Neuronal stem cell (in vitro differentiated cells): ENCODE measurements around the gene SIVA1.

ENCODE experiments used
- DNase-seq: peaks from one replicate; pipeline ENCODE4 v3.0.0-alpha.2; 2013; ENCODE audit warnings: low spot score
- H2AFZ ChIP-seq: one replicate; pipeline ENCODE4 v1.6.1; 2013; ENCODE audit warnings: mild to moderate bottlenecking, low read length, inconsistent platforms
- H2AK5ac ChIP-seq: 2 replicates; pipeline ENCODE4 v1.6.1; 2013; ENCODE audit warnings: low read depth, mild to moderate bottlenecking, inconsistent platforms, low read length, moderate library complexity, mixed read lengths
- H2BK120ac ChIP-seq: 2 replicates; pipeline ENCODE4 v1.6.1; 2013; ENCODE audit warnings: low read depth, mild to moderate bottlenecking, inconsistent platforms, low read length, moderate library complexity, mixed read lengths
- H2BK12ac ChIP-seq: one replicate; pipeline ENCODE4 v1.6.1; 2013; ENCODE audit warnings: low read length, inconsistent platforms
- H2BK15ac ChIP-seq: 2 replicates; pipeline ENCODE4 v1.6.1; 2013; ENCODE audit warnings: mild to moderate bottlenecking, low read length, inconsistent platforms, mixed read lengths
- H2BK5ac ChIP-seq: one replicate; pipeline ENCODE4 v1.6.1; 2013; ENCODE audit warnings: inconsistent platforms, mild to moderate bottlenecking, low read length, moderate library complexity
- H3K14ac ChIP-seq: one replicate; pipeline ENCODE4 v1.6.1; 2013; ENCODE audit warnings: low read length, inconsistent platforms
- H3K18ac ChIP-seq: 2 replicates; pipeline ENCODE4 v1.6.1; 2013; ENCODE audit warnings: low read length, inconsistent platforms
- H3K23ac ChIP-seq: 2 replicates; pipeline ENCODE4 v1.6.1; 2013; ENCODE audit warnings: low read depth, mild to moderate bottlenecking, mixed read lengths, low read length, inconsistent platforms; ENCODE audit not compliant: poor library complexity
- H3K27ac ChIP-seq: replicated peaks from 3 replicates; pipeline ENCODE4 v1.5.1; 2013; ENCODE audit warnings: low read length, inconsistent platforms
- H3K27me3 ChIP-seq, 3 experiments: 2 replicates each; pipeline ENCODE4 v1.6.1; 2013; ENCODE audit warnings: low read length in 3 of 3, mild to moderate bottlenecking in 2 of 3, inconsistent platforms in 1 of 3, low read depth in 1 of 3, mixed read lengths in 1 of 3, moderate library complexity in 1 of 3; ENCODE audit not compliant: control insufficient read depth in 3 of 3, insufficient read depth in 3 of 3
- H3K36me3 ChIP-seq, 2 donors: replicated peaks in 1 of 2; 2 replicates each; pipeline ENCODE4 v1.6.1; 2013; ENCODE audit warnings: low read length in 2 of 2; ENCODE audit not compliant: control insufficient read depth in 2 of 2, insufficient read depth in 2 of 2
- H3K4ac ChIP-seq: 2 replicates; pipeline ENCODE4 v1.6.1; 2013; ENCODE audit warnings: inconsistent platforms, mild to moderate bottlenecking, low read length, moderate library complexity
- H3K4me1 ChIP-seq, 2 donors: 1 replicate in 1 of 2; 2 replicates in 1 of 2; pipeline ENCODE4 v1.6.1; 2013; ENCODE audit warnings: low read length in 2 of 2, low read depth in 1 of 2; ENCODE audit not compliant: control insufficient read depth in 2 of 2, insufficient read depth in 1 of 2
- H3K4me2 ChIP-seq: one replicate; pipeline ENCODE4 v1.6.1; 2013; ENCODE audit warnings: mild to moderate bottlenecking, low read length, inconsistent platforms; ENCODE audit not compliant: insufficient read depth, poor library complexity, severe bottlenecking
- H3K4me3 ChIP-seq, 2 donors: 2 replicates each; pipeline ENCODE4 v1.5.1; 2013; ENCODE audit warnings: low read length in 2 of 2, mild to moderate bottlenecking in 2 of 2, inconsistent platforms in 1 of 2, moderate library complexity in 1 of 2
- H3K79me1 ChIP-seq: one replicate; pipeline ENCODE4 v1.6.1; 2013; ENCODE audit warnings: low read depth, mild to moderate bottlenecking, inconsistent platforms, low read length, moderate library complexity
- H3K9ac ChIP-seq: one replicate; pipeline ENCODE4 v1.6.1; 2013; ENCODE audit warnings: mild to moderate bottlenecking, low read depth, low read length, inconsistent platforms; ENCODE audit not compliant: poor library complexity
- H3K9me3 ChIP-seq, 2 donors: replicated peaks in 1 of 2; 2 replicates each; pipeline versions ENCODE3 to v1.6.1; 2013; ENCODE audit warnings: low read length in 2 of 2, mild to moderate bottlenecking in 2 of 2, inconsistent platforms in 1 of 2, low read depth in 1 of 2, mixed read lengths in 1 of 2, moderate library complexity in 1 of 2; ENCODE audit not compliant: control insufficient read depth in 2 of 2, insufficient read depth in 1 of 2
- H4K8ac ChIP-seq: one replicate; pipeline ENCODE4 v1.6.1; 2013; ENCODE audit warnings: low read depth, mild to moderate bottlenecking, inconsistent platforms, low read length, moderate library complexity
- H4K91ac ChIP-seq: one replicate; pipeline ENCODE4 v1.6.1; 2013; ENCODE audit warnings: low read length, low read depth, mild to moderate bottlenecking, inconsistent platforms; ENCODE audit not compliant: poor library complexity
- WGBS, 2 donors: extraction: QIAGEN DNeasy Blood & Tissue Kit; methylation state at CpG; one replicate each; pipeline ENCODE4 v1.1.7; 2013; ENCODE audit warnings: missing lambda C conversion rate in 2 of 2, mixed read lengths in 1 of 2; ENCODE audit not compliant: insufficient read length in 2 of 2, insufficient replicate concordance in 1 of 2; ENCODE audit errors: extremely low coverage in 2 of 2; 5-methylcytosine and 5-hydroxymethylcytosine counted together

SIVA1 gene

DNA sequence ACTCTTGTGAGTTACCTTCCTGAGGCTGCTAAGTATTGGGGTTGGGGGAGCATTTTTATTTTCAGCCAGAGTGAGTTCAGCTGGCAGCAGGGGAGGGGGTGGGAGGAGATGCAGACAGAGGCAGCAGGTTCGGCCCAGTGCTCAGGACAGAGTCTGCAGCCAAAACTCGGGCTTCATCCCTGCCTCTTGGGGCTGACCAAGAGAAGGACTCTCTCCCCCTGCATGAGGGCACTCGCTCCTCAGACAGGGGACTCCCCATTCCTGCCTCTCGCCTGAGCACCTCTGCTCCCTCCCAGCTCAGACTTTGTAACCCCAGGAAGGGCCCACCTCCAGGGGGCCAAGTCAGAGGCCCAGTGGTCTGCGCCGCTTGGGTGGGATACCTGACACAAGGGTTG is 43.7 kb downstream of the SIVA1 start:
- Histone ChIP-seq H3K27ac (no peak overlapping the region), H4K91ac (no peak overlapping the region), H3K4me3 (no peak overlapping the region), H3K14ac (no peak overlapping the region), H3K18ac (no peak overlapping the region), H2BK15ac (no peak overlapping the region), H3K4ac (no peak overlapping the region), H2BK5ac (no peak overlapping the region), H3K4me1 (peaks cover 25 to 49% of the 10 kb centered on the region in 2 donors), H3K27me3 (peaks cover 12 to 55% (median 45%) of the 10 kb centered on the region in 3 experiments), H2BK120ac (no peak overlapping the region), H3K79me1 (peaks cover 24% of the 10 kb centered on the region), H3K36me3 (peaks cover 8 to 20% of the 10 kb centered on the region in 2 donors), H2BK12ac (no peak overlapping the region), H3K9me3 (peaks cover 0 to 1% of the 10 kb centered on the region in 2 donors), H2AFZ (no peak overlapping the region), H4K8ac (no peak overlapping the region), H3K9ac (no peak overlapping the region), H2AK5ac (peak overlapping the region; percentile 20), H3K4me2 (no peak overlapping the region), H3K23ac (no peak overlapping the region)
- no CpG with 5 or more reads among the region's 6 CpGs for WGBS, 2 donors
- no peak for DNase-seq

DNA sequence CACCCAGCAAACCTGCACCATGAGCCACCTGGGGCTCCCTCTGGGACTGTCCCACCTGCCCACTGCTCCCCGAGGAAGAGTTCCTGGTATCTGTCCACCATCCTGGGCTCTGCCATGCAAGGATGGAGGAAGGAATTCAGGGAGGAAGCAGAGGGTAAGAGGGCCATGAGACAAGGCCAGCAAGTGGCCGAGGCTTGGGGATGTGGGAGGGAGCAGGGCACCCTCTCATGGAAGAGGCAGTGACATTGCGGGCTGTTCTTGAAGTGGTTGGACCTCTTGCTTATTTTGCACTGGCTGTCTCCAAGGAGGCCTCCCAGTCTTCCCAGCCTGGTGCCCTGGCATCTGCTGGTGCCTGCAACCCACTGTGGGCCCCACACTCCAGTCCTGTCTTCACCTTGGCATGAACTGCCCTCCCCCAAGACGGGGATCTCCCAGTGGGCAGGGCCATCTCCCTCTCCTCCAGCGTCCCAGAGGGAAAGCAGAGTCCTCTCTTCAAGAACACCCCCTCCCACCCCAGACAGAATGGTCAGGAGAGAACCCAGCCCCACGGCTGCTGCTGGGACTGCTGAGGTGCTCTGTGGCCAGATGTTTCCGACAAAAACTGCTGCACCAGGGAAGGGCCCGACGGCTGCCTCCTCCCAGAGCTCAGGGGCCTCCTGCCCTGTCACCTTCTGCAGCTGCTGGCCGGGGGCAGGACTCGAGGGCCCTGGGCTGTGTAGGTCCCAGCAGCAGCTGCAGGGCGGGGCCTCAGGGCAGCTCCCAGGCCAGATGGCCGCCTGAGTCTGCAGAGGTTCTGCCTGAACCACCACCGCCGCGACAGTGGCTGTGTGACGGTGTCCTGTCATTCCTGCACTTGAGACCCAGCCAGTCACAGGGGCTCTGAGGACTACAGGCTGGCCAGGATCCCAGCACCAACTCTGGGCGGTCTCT is 44.4 kb downstream of the SIVA1 start:
- DNase-seq = no peak
- WGBS, 2 donors = no CpG with 5 or more reads among the region's 18 CpGs
- Histone ChIP-seq H2BK120ac (no peak overlapping the region), H3K4ac (no peak overlapping the region), H2AFZ (peak overlapping the region; percentile 74), H2BK5ac (no peak overlapping the region), H3K9me3 (peaks cover 0 to 1% of the 10 kb centered on the region in 2 donors), H3K36me3 (peaks cover 2 to 13% of the 10 kb centered on the region in 2 donors), H4K8ac (no peak overlapping the region), H3K27ac (no peak overlapping the region), H3K18ac (no peak overlapping the region), H3K4me3 (no peak overlapping the region), H3K79me1 (peaks cover 19% of the 10 kb centered on the region), H3K4me1 (peaks cover 25 to 52% of the 10 kb centered on the region in 2 donors), H3K23ac (no peak overlapping the region), H3K27me3 (peaks cover 19 to 62% (median 52%) of the 10 kb centered on the region in 3 experiments), H4K91ac (no peak overlapping the region), H2AK5ac (peak overlapping the region; percentile 20), H3K14ac (no peak overlapping the region), H3K9ac (no peak overlapping the region), H2BK12ac (no peak overlapping the region), H3K4me2 (no peak overlapping the region), H2BK15ac (no peak overlapping the region)

DNA sequence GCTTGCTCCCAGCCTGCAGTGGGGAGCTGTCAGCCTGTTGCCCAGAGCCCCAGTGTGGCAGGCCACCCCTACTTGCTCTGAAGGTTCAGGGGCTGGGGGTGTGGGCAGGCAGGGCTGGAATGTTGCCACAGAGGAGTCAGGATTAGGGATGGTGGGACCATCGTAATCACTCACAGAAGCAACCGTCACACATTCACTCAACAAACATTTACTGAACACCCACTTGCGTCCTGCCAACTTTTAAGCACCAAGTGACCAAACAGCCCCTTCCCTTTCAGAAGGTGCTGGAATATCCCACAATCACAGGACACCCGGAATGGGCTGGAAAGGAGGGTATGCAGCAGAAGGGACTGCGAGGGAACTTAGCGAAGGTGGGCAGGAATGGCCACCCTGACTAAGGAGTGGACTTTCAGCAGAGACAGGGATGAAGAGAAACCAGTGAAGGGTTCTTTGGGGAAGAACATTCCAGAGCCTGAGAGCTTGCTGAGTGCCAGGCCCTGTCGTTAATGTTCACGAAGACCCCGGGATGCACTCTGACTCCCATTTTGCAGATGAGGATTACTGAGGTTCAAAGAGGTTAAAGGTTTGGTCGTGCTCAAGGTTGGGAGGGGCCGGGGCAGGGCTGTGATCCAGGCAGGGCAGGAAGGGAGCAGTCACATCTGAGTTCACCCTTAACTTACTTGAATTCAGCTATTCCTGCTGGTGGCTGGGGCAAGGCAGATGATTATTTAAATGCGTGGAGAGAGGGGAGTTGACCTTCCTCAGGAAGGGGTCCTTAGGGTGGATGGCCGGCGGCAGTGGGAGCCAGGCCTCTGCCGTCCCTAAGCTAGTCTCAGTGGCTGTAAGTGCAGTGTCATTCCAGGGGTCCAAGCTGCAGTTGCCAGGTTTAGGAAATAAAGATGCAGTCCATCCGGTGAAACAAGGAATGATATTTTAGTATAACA is 45.6 kb downstream of the SIVA1 start:
- WGBS, 2 donors = no CpG with 5 or more reads among the region's 16 CpGs
- peaks cover 20 to 73% (median 59%) of the 10 kb centered on the region in 3 experiments for H3K27me3 ChIP-seq

More for the DNA sequence above, 45.6 kb downstream of the SIVA1 start:
- no peak for DNase-seq
- no peak overlapping the region for H3K9ac ChIP-seq
- H2BK15ac ChIP-seq = no peak overlapping the region
- H3K4me2 ChIP-seq = no peak overlapping the region
- no peak overlapping the region for H3K4me3 ChIP-seq
- no peak overlapping the region for H2AK5ac ChIP-seq
- H4K91ac ChIP-seq = no peak overlapping the region
- H3K4ac ChIP-seq = no peak overlapping the region
- H2AFZ ChIP-seq = peak overlapping the region; percentile 74
- no peak overlapping the region for H3K14ac ChIP-seq
- peaks cover 9% of the 10 kb centered on the region for H3K79me1 ChIP-seq
- no peak overlapping the region for H4K8ac ChIP-seq
- H3K23ac ChIP-seq = no peak overlapping the region
- no peak overlapping the region for H2BK120ac ChIP-seq
- peaks cover 20 to 46% of the 10 kb centered on the region in 2 donors for H3K4me1 ChIP-seq
- peaks cover under 1 to 4% of the 10 kb centered on the region in 2 donors for H3K36me3 ChIP-seq
- no peak overlapping the region for H2BK5ac ChIP-seq
- H2BK12ac ChIP-seq = no peak overlapping the region
- H3K18ac ChIP-seq = no peak overlapping the region
- H3K27ac ChIP-seq = no peak overlapping the region
- H3K9me3 ChIP-seq = peaks cover 0 to 1% of the 10 kb centered on the region in 2 donors
